ENCODE data around the gene VPS4B. TPM values are rescaled to one million over a fixed set of nuclear protein-coding genes. Genes with fewer than 3 reads are reported as not detected.

Gene VPS4B
- total and polyA plus RNA-seq, 2 of the 8 experiments (the other 6 are each of a cell fraction or from before 2014, with no cell fraction given): 7.2 to 45.3 TPM

DNA sequence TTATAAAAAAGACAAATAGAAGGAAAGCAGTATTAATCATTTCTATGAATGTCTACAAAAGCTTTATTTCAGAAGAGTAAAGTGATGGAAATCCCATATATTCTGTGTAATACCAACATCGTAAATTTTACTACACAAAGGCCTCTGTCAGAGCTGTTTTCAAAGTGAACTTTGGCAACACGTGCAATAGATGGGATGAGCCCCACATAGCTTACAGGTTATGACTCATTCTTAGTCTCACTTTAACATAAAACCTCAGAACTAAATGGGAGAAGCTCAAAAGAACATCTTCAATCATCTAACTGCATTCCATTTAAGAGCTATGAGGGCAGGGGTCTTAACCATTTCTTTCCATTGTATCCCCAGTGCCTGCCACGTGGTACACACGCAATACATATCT is 11.5 kb downstream of the VPS4B start:
- H2BK120ac ChIP-seq (replicated peaks; ENCODE audit: low read depth, low read length): no peak overlapping the region
- H3K27me3 ChIP-seq (replicated peaks in 1 of 4; ENCODE audit: control insufficient read depth in 3 of 4, extremely low read depth in 1 of 4, insufficient read depth in 3 of 4, low read length in 3 of 4): no peaks in the 10 kb centered on the region
- H3K9ac ChIP-seq (replicated peaks in 1 of 4; ENCODE audit: extremely low read depth in 1 of 4, low read depth in 3 of 4, low read length in 3 of 4): no peak overlapping the region
- no peak overlapping the region for H2AK5ac ChIP-seq (ENCODE audit: low read depth, low read length)
- no peak overlapping the region for H3K4ac ChIP-seq (replicated peaks; ENCODE audit: insufficient read length, low read depth, low read length)
- H3K23ac ChIP-seq (ENCODE audit: insufficient read length): no peak overlapping the region
- DNase-seq (ENCODE audit: low read depth in 1 of 2, low spot score in 2 of 2) (no peak), FAIRE-seq (no peak)
- H2BK5ac ChIP-seq (ENCODE audit: low read depth, low read length): no peak overlapping the region
- no peak overlapping the region for H2AFZ ChIP-seq (ENCODE audit: low read length)
- no peak overlapping the region for H3K18ac ChIP-seq (ENCODE audit: extremely low read depth, low read length)
- H4K91ac ChIP-seq (replicated peaks; ENCODE audit: insufficient read length, low read length): no peak overlapping the region
- no peak overlapping the region for H2BK15ac ChIP-seq (ENCODE audit: low read length)
- H3K36me3 ChIP-seq (ENCODE audit: control insufficient read depth in 2 of 4, insufficient read depth in 4 of 4, low read length in 3 of 4): peaks cover 5 to 49% (median 27%) of the 10 kb centered on the region in 4 experiments
- H3K56ac ChIP-seq (replicated peaks; ENCODE audit: insufficient read length, low read depth, low read length): no peak overlapping the region
- 97% methylated on average over 4 of the region's 4 CpGs; no CpG with 5 or more reads in 1 of the 2 experiments for WGBS, 2 experiments (ENCODE audit: extremely low coverage in 1 of 2, insufficient coverage in 1 of 2, insufficient read length in 1 of 2, insufficient replicate concordance in 2 of 2, low coverage in 1 of 2, low lambda C conversion rate in 2 of 2, missing lambda C conversion rate in 1 of 2)
- H3K79me1 ChIP-seq (ENCODE audit: low read depth, low read length): 0 out of 2 replicates have a peak, but pooled peaks cover 5% of the 10 kb centered on the region
- H3K79me2 ChIP-seq (ENCODE audit: control insufficient read depth in 1 of 2, insufficient read depth in 2 of 2, low read length in 2 of 2): peaks cover 0 to 33% of the 10 kb centered on the region in 2 experiments; a peak in 2 of 4 replicates
- no peak overlapping the region for H4K8ac ChIP-seq (ENCODE audit: extremely low read depth, insufficient read depth, low read length)
- ChIA-PET CTCF (ENCODE audit: partially characterized antibody) (interaction anchor here (0.6 to 3.4 kb wide), 7 partner anchors 11 to 87 kb away, joined by 3 to 15 read pairs (median 5); partner anchors contain the start of gene VPS4B), POLR2A (ENCODE audit: partially characterized antibody) (no interaction called here)
- H3K4me1 ChIP-seq (replicated peaks in 1 of 4; ENCODE audit: control insufficient read depth in 3 of 4, insufficient read depth in 4 of 4, low read length in 3 of 4): no peaks in the 10 kb centered on the region
- no peak overlapping the region for H3K27ac ChIP-seq (ENCODE audit: low read depth, low read length)
- H4K5ac ChIP-seq (ENCODE audit: insufficient read length, low read depth, low read length): no peak overlapping the region
- H2BK12ac ChIP-seq (ENCODE audit: low read depth, low read length): no peak overlapping the region
- H3K4me2 ChIP-seq (ENCODE audit: insufficient read depth in 1 of 2, low read depth in 2 of 2, low read length in 2 of 2): no peak overlapping the region
- no peak overlapping the region for H3K4me3 ChIP-seq (ENCODE audit: extremely low read depth in 1 of 4, insufficient read depth in 2 of 4, low read depth in 3 of 4, low read length in 4 of 4)
- H3K9me3 ChIP-seq (ENCODE audit: insufficient read depth in 2 of 2, low read depth in 1 of 2, low read length in 1 of 2): no peaks in the 10 kb centered on the region
- no peak overlapping the region for H2BK20ac ChIP-seq (ENCODE audit: low read length)
- no peak for TF ChIP-seq YY1 (IDR thresholded peaks at IDR 0.05; ENCODE audit: low read depth, low read length)
- no peak for TF ChIP-seq HDAC2 (IDR thresholded peaks at IDR 0.05; ENCODE audit: borderline replicate concordance in 1 of 2, low read depth in 2 of 2, low read length in 2 of 2)
- H4K20me1 ChIP-seq (replicated peaks in 1 of 2; ENCODE audit: control insufficient read depth in 1 of 2, insufficient read depth in 2 of 2, low read length in 2 of 2): no peaks in the 10 kb centered on the region
- H3K14ac ChIP-seq (ENCODE audit: insufficient read length): no peak overlapping the region
- no peaks in the 10 kb centered on the region for H3K23me2 ChIP-seq (ENCODE audit: low read depth, low read length)

Measured in H1 (cell line).